ENCODE measurements around the gene ZNF844. TPM values are rescaled to one million over a fixed set of nuclear protein-coding genes. Genes with fewer than 3 reads are reported as not detected.
A peak's percentile ranks its signal among the peaks of the same experiment; 100 is the strongest.

Gene ZNF844
- total and polyA plus RNA-seq, 2 experiments from 2014 or later = 1.7 to 4.2 TPM

DNA sequence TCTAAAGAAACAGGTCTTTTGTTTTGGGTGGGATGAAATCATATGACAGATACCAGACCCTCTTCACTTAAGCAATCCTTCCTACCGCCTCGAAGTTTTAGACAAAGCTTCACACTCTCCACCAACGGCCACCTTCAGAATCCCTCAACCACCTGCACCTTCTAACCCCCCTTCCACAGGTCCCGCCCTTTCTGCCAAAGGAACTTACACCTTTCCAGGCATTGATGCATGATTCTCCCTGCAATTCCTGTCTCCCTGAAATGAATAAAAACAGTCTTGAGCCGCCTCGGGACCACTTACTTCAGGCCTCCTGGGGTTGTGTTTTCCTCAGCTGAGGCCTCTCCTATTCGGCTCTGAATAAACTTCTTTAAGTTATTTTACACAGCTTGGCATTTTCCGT lies 29.9 kb upstream of the ZNF844 start:
- H3K27ac ChIP-seq = peak overlapping the region; percentile 77; the same call in 1 of the 2 replicates
- no peaks in the 10 kb centered on the region for H4K20me1 ChIP-seq (ENCODE audit: insufficient read depth)
- 26% methylated on average over 8 of the region's 8 CpGs for WGBS, 2 experiments (ENCODE audit: low coverage in 1 of 2, low lambda C conversion rate in 2 of 2, missing lambda C conversion rate in 2 of 2)
- no peaks in the 10 kb centered on the region for H3K36me3 ChIP-seq (ENCODE audit: low read depth)
- peak overlapping the region; percentile 93 for H3K4me2 ChIP-seq (ENCODE audit: unreplicated experiment)
- no peaks in the 10 kb centered on the region for H3F3A ChIP-seq (ENCODE audit: insufficient read depth)
- peak overlapping the region; percentile 94 for H2AFZ ChIP-seq
- DNase-seq = peak; percentile 46
- peak overlapping the region; percentile 94 for H3K9ac ChIP-seq
- no peaks in the 10 kb centered on the region for H3K27me3 ChIP-seq (replicated peaks; ENCODE audit: insufficient read depth)
- peak overlapping the region; percentile 81 for H3K4me3 ChIP-seq
- H3K4me1 ChIP-seq (ENCODE audit: insufficient read depth) = no peaks in the 10 kb centered on the region
- in situ Hi-C loops (cut with MboI) = no loop called here
- H3K9me2 ChIP-seq (ENCODE audit: insufficient read depth) = no peaks in the 10 kb centered on the region
- H3K79me2 ChIP-seq (ENCODE audit: insufficient read depth) = peaks cover 27% of the 10 kb centered on the region
- TF ChIP-seq EZH2 (IDR thresholded peaks at IDR 0.05; ENCODE audit: insufficient read depth, poor library complexity, severe bottlenecking) (no peak), EZH2phosphoT487 (IDR thresholded peaks at IDR 0.05; ENCODE audit: insufficient read depth, low read depth) (no peak)
- H3K9me3 ChIP-seq (ENCODE audit: low read depth) = no peaks in the 10 kb centered on the region

GRCh38 chr19:12035220-12036172 lies 29.0 kb upstream of the ZNF844 start, which contains the start of gene ZNF433:
Gene ZNF433 (minus strand): TSS chr19:12035679. CDS start chr19:12035539, 140 bp downstream.
- H3K4me2 ChIP-seq (ENCODE audit: unreplicated experiment) = peak within 1 kb of the TSS; percentile 93
- in situ Hi-C loops (cut with MboI) = no loop called here
- H3K4me1 ChIP-seq (ENCODE audit: insufficient read depth) = no peaks in the 10 kb centered on the region
- H3K9me3 ChIP-seq (ENCODE audit: low read depth) = no peaks in the 10 kb centered on the region
- H2AFZ ChIP-seq = peak within 1 kb of the TSS; percentile 94
- H3F3A ChIP-seq (ENCODE audit: insufficient read depth) = no peaks in the 10 kb centered on the region
- TF ChIP-seq EZH2phosphoT487 (IDR thresholded peaks at IDR 0.05; ENCODE audit: insufficient read depth, low read depth) = no peak
- no peak for TF ChIP-seq EZH2 (IDR thresholded peaks at IDR 0.05; ENCODE audit: insufficient read depth, poor library complexity, severe bottlenecking)
- 2% methylated on average over 57 to 66 of the region's 68 CpGs for WGBS, 2 experiments (ENCODE audit: low coverage in 1 of 2, low lambda C conversion rate in 2 of 2, missing lambda C conversion rate in 2 of 2)
- H3K36me3 ChIP-seq (ENCODE audit: low read depth) = no peaks in the 10 kb centered on the region
- peak within 1 kb of the TSS; percentile 77 for H3K27ac ChIP-seq
- H4K20me1 ChIP-seq (ENCODE audit: insufficient read depth) = no peaks in the 10 kb centered on the region
- H3K9ac ChIP-seq = peak within 1 kb of the TSS; percentile 94
- no peaks in the 10 kb centered on the region for H3K27me3 ChIP-seq (replicated peaks; ENCODE audit: insufficient read depth)
- peak within 1 kb of the TSS; percentile 81 for H3K4me3 ChIP-seq
- H3K79me2 ChIP-seq (ENCODE audit: insufficient read depth) = peaks cover 27% of the 10 kb centered on the region
- H3K9me2 ChIP-seq (ENCODE audit: insufficient read depth) = no peaks in the 10 kb centered on the region
- peak; percentile 98 for DNase-seq

GRCh38 chr19:12042893-12043292 lies 21.6 kb upstream of the ZNF844 start:
- no peaks in the 10 kb centered on the region for H4K20me1 ChIP-seq (ENCODE audit: insufficient read depth)
- in situ Hi-C loops (cut with MboI) = no loop called here
- no peak for TF ChIP-seq EZH2 (IDR thresholded peaks at IDR 0.05; ENCODE audit: insufficient read depth, poor library complexity, severe bottlenecking)
- no peak for TF ChIP-seq EZH2phosphoT487 (IDR thresholded peaks at IDR 0.05; ENCODE audit: insufficient read depth, low read depth)

GRCh38 chr19:12043752-12044422 lies 20.6 kb upstream of the ZNF844 start:
- Histone ChIP-seq H3K36me3 (ENCODE audit: low read depth) (peaks cover 8% of the 10 kb centered on the region; the same call in 1 of the 2 replicates), H3F3A (ENCODE audit: insufficient read depth) (no peaks in the 10 kb centered on the region), H3K27ac (no peak overlapping the region), H3K4me3 (no peak overlapping the region), H3K9me3 (ENCODE audit: low read depth) (no peaks in the 10 kb centered on the region), H3K9me2 (ENCODE audit: insufficient read depth) (no peaks in the 10 kb centered on the region), H3K27me3 (replicated peaks; ENCODE audit: insufficient read depth) (no peaks in the 10 kb centered on the region), H2AFZ (no peak overlapping the region), H3K4me2 (ENCODE audit: unreplicated experiment) (no peak overlapping the region), H3K4me1 (ENCODE audit: insufficient read depth) (no peaks in the 10 kb centered on the region), H3K79me2 (ENCODE audit: insufficient read depth) (no peaks in the 10 kb centered on the region), H3K9ac (no peak overlapping the region), H4K20me1 (ENCODE audit: insufficient read depth) (no peaks in the 10 kb centered on the region)
- DNase-seq = no peak
- in situ Hi-C loops (cut with MboI) = no loop called here
- WGBS, 2 experiments (ENCODE audit: low coverage in 1 of 2, low lambda C conversion rate in 2 of 2, missing lambda C conversion rate in 2 of 2) = 75 to 84% methylated on average over 5 of the region's 5 CpGs
- TF ChIP-seq EZH2 (IDR thresholded peaks at IDR 0.05; ENCODE audit: insufficient read depth, poor library complexity, severe bottlenecking) (no peak), EZH2phosphoT487 (IDR thresholded peaks at IDR 0.05; ENCODE audit: insufficient read depth, low read depth) (no peak)

More at GRCh38 chr19:12042893-12043292, 21.6 kb upstream of the ZNF844 start:
- Histone ChIP-seq H3K79me2 (ENCODE audit: insufficient read depth) (no peaks in the 10 kb centered on the region), H3K9me3 (ENCODE audit: low read depth) (no peaks in the 10 kb centered on the region), H3K4me1 (ENCODE audit: insufficient read depth) (no peaks in the 10 kb centered on the region), H3K4me3 (no peak overlapping the region), H3K9ac (no peak overlapping the region), H3K9me2 (ENCODE audit: insufficient read depth) (no peaks in the 10 kb centered on the region), H3F3A (ENCODE audit: insufficient read depth) (no peaks in the 10 kb centered on the region), H3K36me3 (ENCODE audit: low read depth) (peaks cover 8% of the 10 kb centered on the region; the same call in 1 of the 2 replicates), H2AFZ (no peak overlapping the region), H3K27me3 (replicated peaks; ENCODE audit: insufficient read depth) (no peaks in the 10 kb centered on the region), H3K4me2 (ENCODE audit: unreplicated experiment) (no peak overlapping the region), H3K27ac (no peak overlapping the region)
- no peak for DNase-seq

Data from GM23248 (cell line).